Measurements from ENCODE around the gene HDAC10. TPM values are rescaled to one million over a fixed set of nuclear protein-coding genes. Genes with fewer than 3 reads are reported as not detected.

HDAC10 gene
- total RNA-seq, 4 donors from 2014 or later: 31.4 to 42.7 (median 32.5) TPM

GRCh38 chr22:50204571-50204970 lies 46.5 kb downstream of the HDAC10 start:
- TF ChIP-seq, protein P1, sequence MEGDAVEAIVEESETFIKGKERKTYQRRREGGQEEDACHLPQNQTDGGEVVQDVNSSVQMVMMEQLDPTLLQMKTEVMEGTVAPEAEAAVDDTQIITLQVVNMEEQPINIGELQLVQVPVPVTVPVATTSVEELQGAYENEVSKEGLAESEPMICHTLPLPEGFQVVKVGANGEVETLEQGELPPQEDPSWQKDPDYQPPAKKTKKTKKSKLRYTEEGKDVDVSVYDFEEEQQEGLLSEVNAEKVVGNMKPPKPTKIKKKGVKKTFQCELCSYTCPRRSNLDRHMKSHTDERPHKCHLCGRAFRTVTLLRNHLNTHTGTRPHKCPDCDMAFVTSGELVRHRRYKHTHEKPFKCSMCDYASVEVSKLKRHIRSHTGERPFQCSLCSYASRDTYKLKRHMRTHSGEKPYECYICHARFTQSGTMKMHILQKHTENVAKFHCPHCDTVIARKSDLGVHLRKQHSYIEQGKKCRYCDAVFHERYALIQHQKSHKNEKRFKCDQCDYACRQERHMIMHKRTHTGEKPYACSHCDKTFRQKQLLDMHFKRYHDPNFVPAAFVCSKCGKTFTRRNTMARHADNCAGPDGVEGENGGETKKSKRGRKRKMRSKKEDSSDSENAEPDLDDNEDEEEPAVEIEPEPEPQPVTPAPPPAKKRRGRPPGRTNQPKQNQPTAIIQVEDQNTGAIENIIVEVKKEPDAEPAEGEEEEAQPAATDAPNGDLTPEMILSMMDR (IDR thresholded peaks at IDR 0.05): no peak
- no peak for TF ChIP-seq POLR2A (IDR thresholded peaks at IDR 0.05)
- Histone ChIP-seq H3K27ac (no peak overlapping the region), H3K4me1 (peaks cover 18 to 19% of the 10 kb centered on the region in 2 donors), H3K4me3 (replicated peaks in 1 of 3) (no peak overlapping the region), H3K36me3 (peaks cover 13 to 16% of the 10 kb centered on the region in 2 donors), H3K27me3 (no peaks in the 10 kb centered on the region), H3K9me3 (no peaks in the 10 kb centered on the region)
- WGBS, 2 donors: 93 to 97% methylated on average over 7 of the region's 7 CpGs
- no peak for DNase-seq
- intact Hi-C loops (cut with DNase I): no loop called here

DNA sequence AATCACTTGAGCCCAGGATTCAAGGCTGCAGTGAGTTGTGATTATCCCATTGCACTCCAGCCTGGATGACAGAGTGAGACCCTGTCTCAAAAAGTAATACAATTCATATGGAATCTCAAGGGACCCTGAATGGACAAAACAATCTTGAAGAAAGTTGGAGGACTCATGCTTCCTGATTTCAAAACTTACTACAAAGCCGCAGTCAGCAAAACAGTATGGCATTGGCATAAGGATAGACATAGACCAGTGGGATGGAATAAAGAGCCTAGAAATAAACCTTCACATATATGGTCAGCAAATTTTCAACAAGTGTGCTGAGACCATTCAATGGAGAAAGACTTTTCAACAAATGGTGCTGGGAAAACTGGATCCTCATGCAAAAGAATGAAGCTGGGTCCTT lies 47.8 kb downstream of the HDAC10 start:
- TF ChIP-seq, protein P1 (IDR thresholded peaks at IDR 0.05): no peak
- no peak for TF ChIP-seq POLR2A (IDR thresholded peaks at IDR 0.05)
- no peaks in the 10 kb centered on the region for H3K9me3 ChIP-seq
- intact Hi-C loops (cut with DNase I): no loop called here
- no peak overlapping the region for H3K27ac ChIP-seq
- H3K4me3 ChIP-seq (replicated peaks in 1 of 3): no peak overlapping the region
- no peaks in the 10 kb centered on the region for H3K27me3 ChIP-seq
- peaks cover 13 to 19% of the 10 kb centered on the region in 2 donors for H3K36me3 ChIP-seq
- WGBS, 2 donors: 96 to 98% methylated on average over 1 of the region's 1 CpG
- no peak for DNase-seq
- peaks cover 18 to 19% of the 10 kb centered on the region in 2 donors for H3K4me1 ChIP-seq

DNA sequence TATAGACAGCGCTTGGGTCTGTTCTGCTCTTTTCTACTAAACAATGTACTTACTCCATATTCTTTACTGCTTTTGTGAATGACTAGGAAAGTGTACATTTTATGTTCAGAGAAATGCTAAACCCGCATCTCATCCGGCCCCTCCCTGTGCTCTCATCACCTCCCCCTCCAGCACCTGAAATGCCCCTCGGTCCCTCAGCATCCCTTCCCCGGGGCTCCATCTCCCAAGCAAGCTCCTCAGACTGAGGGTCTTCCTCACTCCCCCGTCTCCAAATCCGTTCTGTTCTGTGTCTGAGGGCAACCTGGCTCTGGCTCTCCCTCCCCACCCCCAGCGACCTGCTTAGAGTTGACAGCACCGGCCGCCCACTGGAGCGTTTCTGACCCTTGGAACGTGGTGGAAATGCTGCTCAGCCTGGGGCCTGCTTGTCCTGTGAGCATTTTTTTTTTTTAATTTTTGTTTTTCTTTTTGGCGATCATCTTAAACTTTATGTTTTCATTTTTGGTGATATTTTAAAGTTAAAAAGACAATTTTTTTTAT lies 48.9 kb downstream of the HDAC10 start:
- intact Hi-C loops (cut with DNase I): no loop called here
- WGBS, 2 donors: 36 to 45% methylated on average over 13 of the region's 13 CpGs
- H3K4me3 ChIP-seq (replicated peaks in 1 of 3): peak overlapping the region in 1 of 3 donors; percentile 70
- no peaks in the 10 kb centered on the region for H3K27me3 ChIP-seq
- no peak for TF ChIP-seq POLR2A (IDR thresholded peaks at IDR 0.05)
- TF ChIP-seq, protein P1 (IDR thresholded peaks at IDR 0.05): no peak
- peaks cover 19 to 23% of the 10 kb centered on the region in 2 donors for H3K36me3 ChIP-seq
- DNase-seq: peak; percentile 76
- H3K4me1 ChIP-seq: peaks cover 18 to 19% of the 10 kb centered on the region in 2 donors
- H3K27ac ChIP-seq: no peak overlapping the region
- H3K9me3 ChIP-seq: no peaks in the 10 kb centered on the region

DNA sequence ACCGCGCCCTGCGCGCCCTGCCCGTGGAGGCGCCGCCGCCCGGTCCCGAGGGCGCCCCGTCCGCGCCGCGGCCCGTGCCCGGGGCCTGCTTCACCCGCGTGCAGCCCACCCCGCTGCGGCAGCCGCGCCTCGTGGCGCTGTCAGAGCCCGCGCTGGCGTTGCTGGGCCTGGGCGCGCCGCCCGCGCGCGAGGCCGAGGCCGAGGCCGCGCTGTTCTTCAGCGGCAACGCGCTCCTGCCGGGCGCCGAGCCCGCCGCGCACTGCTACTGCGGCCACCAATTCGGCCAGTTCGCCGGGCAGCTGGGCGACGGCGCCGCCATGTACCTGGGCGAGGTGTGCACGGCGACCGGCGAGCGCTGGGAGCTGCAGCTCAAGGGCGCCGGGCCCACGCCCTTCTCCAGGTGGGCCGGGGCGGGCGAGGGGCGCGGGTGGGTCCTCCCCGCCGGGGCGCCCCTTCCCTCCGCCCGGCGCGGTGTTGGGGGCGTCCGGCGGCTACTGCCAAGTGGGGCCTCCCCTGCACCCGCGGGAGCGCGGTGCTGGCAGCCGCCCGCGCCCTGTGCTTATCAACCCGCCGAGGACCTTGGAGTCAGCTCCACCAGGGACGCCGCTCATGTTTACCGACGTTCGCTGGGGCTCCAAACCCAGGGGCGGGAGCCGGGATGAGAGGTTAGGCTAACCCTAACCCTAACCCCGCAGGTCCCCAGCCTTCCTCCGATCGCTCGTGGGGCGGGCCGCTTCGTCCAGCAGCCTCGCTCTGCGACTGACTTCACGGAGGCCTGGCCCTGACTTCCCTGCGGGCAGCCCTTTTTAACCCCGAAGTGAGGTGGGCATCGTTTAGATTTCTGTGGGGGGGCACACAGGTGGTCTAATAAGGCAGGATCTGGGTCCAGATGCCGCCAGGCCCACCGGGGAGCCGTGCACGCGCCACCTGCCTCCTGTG lies 49.6 kb downstream of the HDAC10 start:
- peaks cover 18 to 19% of the 10 kb centered on the region in 2 donors for H3K4me1 ChIP-seq
- DNase-seq: peak; percentile 39 to 42
- no peaks in the 10 kb centered on the region for H3K27me3 ChIP-seq

More for the DNA sequence above, 49.6 kb downstream of the HDAC10 start:
- no peak for TF ChIP-seq POLR2A (IDR thresholded peaks at IDR 0.05)
- TF ChIP-seq, protein P1 (IDR thresholded peaks at IDR 0.05): no peak
- intact Hi-C loops (cut with DNase I): no loop called here
- Histone ChIP-seq H3K27ac (peak overlapping the region in 1 of 3 donors; percentile 60), H3K36me3 (peaks cover 14 to 19% of the 10 kb centered on the region in 2 donors), H3K9me3 (no peaks in the 10 kb centered on the region), H3K4me3 (replicated peaks in 1 of 3) (peak overlapping the region; percentile 29 to 70 (median 51))
- 16 to 25% methylated on average over 13 to 19 of the region's 115 CpGs for WGBS, 2 donors

Data from thyroid gland (tissue), 4 donors.